ENCODE data around the gene VTN. TPM values are rescaled to one million over a fixed set of nuclear protein-coding genes. Genes with fewer than 3 reads are reported as not detected.

VTN gene
- total RNA-seq, 6 experiments from 2014 or later: 0.36 to 0.76 (median 0.60) TPM

GRCh38 chr17:28363776-28364650 is 6.1 kb downstream of the VTN start:
- Mint-ChIP-seq H3K4me1 (ENCODE audit: low read depth) (no peaks in the 10 kb centered on the region), H3K36me3 (ENCODE audit: low read depth) (peaks cover 12% of the 10 kb centered on the region; the same call in 1 of the 2 replicates), H3K4me3 (no peak overlapping the region), H3K27ac (no peak overlapping the region), H3K9me3 (no peaks in the 10 kb centered on the region), H3K27me3 (ENCODE audit: insufficient read depth) (no peaks in the 10 kb centered on the region; the same call in 1 of the 2 replicates)
- no peak for DNase-seq
- TF ChIP-seq CTCF (IDR thresholded peaks at IDR 0.05): no peak

- Mint-ChIP-seq H3K4me3 (no peak overlapping the region), H3K27ac (no peak overlapping the region), H3K4me1 (ENCODE audit: low read depth) (peaks cover 5% of the 10 kb centered on the region), H3K36me3 (ENCODE audit: low read depth) (peaks cover 12% of the 10 kb centered on the region; the same call in 1 of the 2 replicates), H3K9me3 (no peaks in the 10 kb centered on the region), H3K27me3 (ENCODE audit: insufficient read depth) (no peaks in the 10 kb centered on the region)
- no peak for TF ChIP-seq CTCF (IDR thresholded peaks at IDR 0.05)
- no peak for DNase-seq
Observed at GRCh38 chr17:28363186-28363585, 6.9 kb downstream of the VTN start.

GRCh38 chr17:28357901-28358197 is 12.3 kb downstream of the VTN start:
- Mint-ChIP-seq H3K4me3 (peak overlapping the region; percentile 99), H3K4me1 (ENCODE audit: low read depth) (peaks cover 23% of the 10 kb centered on the region), H3K27me3 (ENCODE audit: insufficient read depth) (no peaks in the 10 kb centered on the region), H3K36me3 (ENCODE audit: low read depth) (peaks cover 31% of the 10 kb centered on the region; the same call in 1 of the 2 replicates), H3K9me3 (no peaks in the 10 kb centered on the region), H3K27ac (peak overlapping the region; percentile 92)
- DNase-seq: no peak
- no peak for TF ChIP-seq CTCF (IDR thresholded peaks at IDR 0.05)

- Mint-ChIP-seq H3K27ac (peak within 1 kb of the TSS; percentile 92), H3K4me1 (ENCODE audit: low read depth) (peaks cover 23% of the 10 kb centered on the region), H3K9me3 (no peaks in the 10 kb centered on the region), H3K36me3 (ENCODE audit: low read depth) (peaks cover 31% of the 10 kb centered on the region; the same call in 1 of the 2 replicates), H3K4me3 (peak within 1 kb of the TSS; percentile 99), H3K27me3 (ENCODE audit: insufficient read depth) (no peaks in the 10 kb centered on the region)
- DNase-seq: peak; percentile 91
- TF ChIP-seq CTCF (IDR thresholded peaks at IDR 0.05): peak; percentile 31; the same call in 1 of the 2 replicates
Observed at GRCh38 chr17:28357061-28357900, 12.8 kb downstream of the VTN start, which contains the start of gene POLDIP2. TSS of gene POLDIP2 (minus strand) at chr17:28357527. CDS start at chr17:28357448, 79 bp downstream.

- peaks cover 54% of the 10 kb centered on the region for H3K36me3 Mint-ChIP-seq (ENCODE audit: low read depth)
- no peak overlapping the region for H3K27ac Mint-ChIP-seq
- H3K4me3 Mint-ChIP-seq: no peak overlapping the region
- no peaks in the 10 kb centered on the region; the same call in none of the 2 replicates for H3K27me3 Mint-ChIP-seq (ENCODE audit: insufficient read depth)
- H3K9me3 Mint-ChIP-seq: no peaks in the 10 kb centered on the region
- no peak for TF ChIP-seq CTCF (IDR thresholded peaks at IDR 0.05)
- no peak for DNase-seq
- H3K4me1 Mint-ChIP-seq (ENCODE audit: low read depth): peaks cover 30% of the 10 kb centered on the region
Observed at GRCh38 chr17:28350271-28350670, 19.8 kb downstream of the VTN start.

All from HFFc6 (cell line).